RWPE1 (cell line): ENCODE results near the gene USP54.
"Not testable (repeated sequence)": the region's sequence is repeated elsewhere in the genome, so short reads cannot be mapped to it uniquely, and the experiment has no call there.

Experiments
- CTCF ChIA-PET: fragments of 350-600 bp; sonication (Branson Sonifier 250); formaldehyde crosslinking; extraction: SDS; loops from one replicate; lab custom pipeline; 2021; lab: Yijun Ruan, JAX
- POLR2A ChIA-PET: fragments of 400-600 bp; formaldehyde crosslinking; extraction: SDS; loops from one replicate; lab custom pipeline; 2020; ENCODE audit warnings: antibody characterized with exemption; ENCODE audit not compliant: low non-redundant PET; lab: Yijun Ruan, JAX
- DNase-seq: peaks from one replicate; pipeline ENCODE4 v3.0.0; 2012; ENCODE audit warnings: low spot score
- H3K27ac ChIP-seq: fragments of 450-650 bp; 2 replicates; pipeline ENCODE4 v1.5.1; 2017
- TF ChIP-seq, protein P1 (sequence below): fragments of 450-650 bp; conservative IDR thresholded peaks from 2 replicates; pipeline ENCODE4 v1.5.1; 2017; ENCODE audit warnings: low read depth, mild to moderate bottlenecking

USP54 gene

DNA sequence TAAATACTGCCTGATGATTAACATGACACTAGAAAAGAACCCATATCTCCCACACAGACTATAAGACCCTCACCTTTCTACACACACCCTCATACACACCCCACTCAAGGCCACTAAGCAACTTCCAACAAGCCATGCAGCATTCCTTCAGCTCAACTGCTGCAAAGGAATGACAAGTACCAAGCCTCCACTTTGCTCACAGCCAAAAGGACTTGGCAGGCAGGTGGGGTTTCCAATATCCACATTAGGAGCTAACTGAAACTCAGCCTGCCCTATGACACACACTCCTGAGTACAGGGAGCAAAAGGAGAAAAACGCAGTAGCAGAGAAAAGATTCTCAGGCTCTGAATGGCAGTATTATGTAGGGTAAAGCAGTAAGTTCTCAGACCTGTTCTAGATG is 13.4 kb downstream of the USP54 start:
- POLR2A ChIA-PET = no interaction called here
- CTCF ChIA-PET = interaction anchor here (0.7 kb wide), 1 partner anchor 14 kb away, joined by 4 read pairs; no protein-coding TSS in a partner anchor
- TF ChIP-seq, protein P1, sequence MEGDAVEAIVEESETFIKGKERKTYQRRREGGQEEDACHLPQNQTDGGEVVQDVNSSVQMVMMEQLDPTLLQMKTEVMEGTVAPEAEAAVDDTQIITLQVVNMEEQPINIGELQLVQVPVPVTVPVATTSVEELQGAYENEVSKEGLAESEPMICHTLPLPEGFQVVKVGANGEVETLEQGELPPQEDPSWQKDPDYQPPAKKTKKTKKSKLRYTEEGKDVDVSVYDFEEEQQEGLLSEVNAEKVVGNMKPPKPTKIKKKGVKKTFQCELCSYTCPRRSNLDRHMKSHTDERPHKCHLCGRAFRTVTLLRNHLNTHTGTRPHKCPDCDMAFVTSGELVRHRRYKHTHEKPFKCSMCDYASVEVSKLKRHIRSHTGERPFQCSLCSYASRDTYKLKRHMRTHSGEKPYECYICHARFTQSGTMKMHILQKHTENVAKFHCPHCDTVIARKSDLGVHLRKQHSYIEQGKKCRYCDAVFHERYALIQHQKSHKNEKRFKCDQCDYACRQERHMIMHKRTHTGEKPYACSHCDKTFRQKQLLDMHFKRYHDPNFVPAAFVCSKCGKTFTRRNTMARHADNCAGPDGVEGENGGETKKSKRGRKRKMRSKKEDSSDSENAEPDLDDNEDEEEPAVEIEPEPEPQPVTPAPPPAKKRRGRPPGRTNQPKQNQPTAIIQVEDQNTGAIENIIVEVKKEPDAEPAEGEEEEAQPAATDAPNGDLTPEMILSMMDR = no peak
- H3K27ac ChIP-seq = no peak overlapping the region
- DNase-seq = no peak

DNA sequence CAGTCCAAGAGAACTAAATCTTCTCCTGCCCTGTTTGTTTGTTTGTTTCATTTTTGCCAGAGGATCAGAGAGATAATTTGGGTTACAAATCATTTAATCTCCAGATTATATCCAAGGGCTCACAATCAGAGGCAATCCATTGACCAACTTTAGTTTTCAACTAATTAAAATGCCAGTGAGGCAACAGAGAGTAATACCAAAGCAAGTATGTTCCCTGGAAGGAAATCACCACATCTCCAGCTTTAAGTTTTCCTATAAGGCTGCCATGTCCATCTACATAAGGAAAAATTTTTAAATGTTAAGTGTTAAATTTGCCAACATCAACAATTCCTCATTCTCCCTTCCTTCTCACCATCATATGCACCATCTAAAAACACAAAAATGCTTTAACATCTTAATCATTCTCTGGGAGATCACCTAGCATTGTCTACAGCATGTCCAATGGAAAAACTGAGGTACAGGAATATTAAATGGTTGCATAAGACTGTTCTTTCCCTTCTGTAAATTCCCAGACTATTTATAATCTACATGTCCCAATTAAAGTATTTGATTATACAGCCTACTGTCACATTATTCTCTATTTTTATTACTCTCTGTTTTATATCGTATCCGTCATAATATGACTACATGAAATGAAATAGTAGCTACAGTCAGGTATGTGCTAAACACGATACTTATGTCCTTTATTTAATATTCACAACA is 14.1 kb downstream of the USP54 start:
- no peak for DNase-seq
- ChIA-PET POLR2A (no interaction called here), CTCF (interaction anchor here (0.7 kb wide), 1 partner anchor 15 kb away, joined by 4 read pairs; no protein-coding TSS in a partner anchor)
- no peak overlapping the region for H3K27ac ChIP-seq
- TF ChIP-seq, protein P1 = no peak

GRCh38 chr10:73576178-73576889 is 14.8 kb downstream of the USP54 start:
- ChIA-PET POLR2A (no interaction called here), CTCF (no interaction called here)
- TF ChIP-seq, protein P1 = no peak
- DNase-seq = no peak
- H3K27ac ChIP-seq = no peak overlapping the region

DNA sequence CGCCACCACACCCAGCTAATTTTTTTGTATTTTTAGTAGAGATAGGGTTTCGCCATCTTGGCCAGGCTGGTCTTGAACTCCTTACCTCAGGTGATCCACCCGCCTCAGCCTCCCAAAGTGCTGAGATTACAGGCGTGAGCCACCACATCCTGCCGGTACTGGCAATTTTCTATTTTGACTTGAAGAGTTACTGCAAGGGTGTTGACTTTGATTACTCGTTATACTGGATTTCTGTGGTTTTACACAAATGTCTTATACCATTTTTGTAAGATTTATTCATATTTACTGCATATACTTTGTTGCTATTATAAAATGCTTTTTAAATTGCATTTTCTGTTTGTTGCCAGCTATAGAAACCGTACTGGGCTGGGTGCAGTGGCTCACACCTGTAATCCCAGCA is 24.1 kb downstream of the USP54 start:
- H3K27ac ChIP-seq, POLR2A ChIA-PET, DNase-seq: not testable (repeated sequence)
- CTCF ChIA-PET = interaction anchor here (0.6 kb wide), 1 partner anchor 145 kb away, joined by 6 read pairs; no protein-coding TSS in a partner anchor

GRCh38 chr10:73561192-73561591 is 29.9 kb downstream of the USP54 start:
- CTCF ChIA-PET = interaction anchor here (0.9 kb wide), 1 partner anchor 18 kb away, joined by 3 read pairs; no protein-coding TSS in a partner anchor
- POLR2A ChIA-PET = no interaction called here
- no peak overlapping the region for H3K27ac ChIP-seq
- DNase-seq = no peak
- TF ChIP-seq, protein P1 = no peak

GRCh38 chr10:73559590-73559989 is 31.6 kb downstream of the USP54 start:
- DNase-seq = no peak
- ChIA-PET POLR2A (no interaction called here), CTCF (interaction anchor here (0.6 kb wide), 1 partner anchor 78 kb away, joined by 3 read pairs; no protein-coding TSS in a partner anchor)
- TF ChIP-seq, protein P1 = no peak
- H3K27ac ChIP-seq = no peak overlapping the region
